Breast epithelium (tissue), 4 donors: ENCODE measurements around the gene CYP39A1. TPM values are rescaled to one million over a fixed set of nuclear protein-coding genes. Genes with fewer than 3 reads are reported as not detected.

Experiments
- DNase-seq, 2 donors: peaks; one replicate each; pipeline ENCODE4 v3.0.0-alpha.2; 2019; ENCODE audit warnings: low spot score in 2 of 2
- H3K27ac ChIP-seq, 2 donors: fragments of 200-600 bp; sonication (generic) in 1 of 2; one replicate each; pipeline ENCODE4 v1.5.1; 2016 to 2019; ENCODE audit warnings: mild to moderate bottlenecking in 1 of 2
- H3K27me3 ChIP-seq, 2 donors: fragments of 200-600 bp; sonication (generic) in 1 of 2; one replicate each; pipeline versions ENCODE4 v1.5.1 to v1.6.0; 2017 to 2019; ENCODE audit warnings: control low read depth in 1 of 2, mild to moderate bottlenecking in 1 of 2
- H3K36me3 ChIP-seq: fragments of 200-600 bp; one replicate; pipeline ENCODE4 v1.5.1; 2019
- H3K4me1 ChIP-seq, 2 donors: fragments of 200-600 bp; sonication (generic); one replicate each; pipeline ENCODE4 v1.5.1; 2016 to 2019; ENCODE audit warnings: control low read depth in 1 of 2
- H3K4me3 ChIP-seq, 3 donors: fragments of 200-600 bp; sonication (generic); 1 replicate in 2 of 3; 2 replicates in 1 of 3; pipeline ENCODE4 v1.5.1; 2016 to 2019; ENCODE audit warnings: mild to moderate bottlenecking in 3 of 3, moderate library complexity in 2 of 3
- H3K9me3 ChIP-seq, 2 donors: fragments of 200-600 bp; sonication (generic) in 1 of 2; one replicate each; pipeline ENCODE4 v1.5.1; 2016 to 2019; ENCODE audit warnings: control low read depth in 1 of 2
- POLR2A ChIP-seq: fragments of 450-650 bp; IDR thresholded peaks from one replicate; pipeline ENCODE4 v1.6.1; 2016; ENCODE audit warnings: antibody characterized with exemption, mild to moderate bottlenecking, moderate library complexity
- POLR2AphosphoS5 ChIP-seq, 3 donors: sonication (generic); formaldehyde crosslinking; IDR thresholded peaks; one replicate each; pipeline ENCODE4 v1.6.1; 2017; ENCODE audit warnings: antibody characterized with exemption in 3 of 3
- intact Hi-C: fragments of 100-400 bp; cut with DNase I; formaldehyde crosslinking; loops from one replicate; pipeline ENCODE4 v1.15.1; 2023; ENCODE audit warnings: low total_unique reads
- total RNA-seq, 3 donors: library from RNA; depleted of rRNA; stranded (reverse); fragments of >200 nt; gene quantifications; one replicate each; pipeline ENCODE4 v1.1.0, GENCODE V29; 2016
- TF ChIP-seq, protein P1 (sequence below), 3 donors: fragments of 450-650 bp; IDR thresholded peaks; one replicate each; pipeline ENCODE4 v1.5.1; 2016 to 2017; ENCODE audit warnings: antibody characterized with exemption in 3 of 3, mild to moderate bottlenecking in 3 of 3, moderate library complexity in 3 of 3

CYP39A1 gene
- total RNA-seq, 3 donors from 2014 or later: 1.6 to 12.3 (median 6.9) TPM

DNA sequence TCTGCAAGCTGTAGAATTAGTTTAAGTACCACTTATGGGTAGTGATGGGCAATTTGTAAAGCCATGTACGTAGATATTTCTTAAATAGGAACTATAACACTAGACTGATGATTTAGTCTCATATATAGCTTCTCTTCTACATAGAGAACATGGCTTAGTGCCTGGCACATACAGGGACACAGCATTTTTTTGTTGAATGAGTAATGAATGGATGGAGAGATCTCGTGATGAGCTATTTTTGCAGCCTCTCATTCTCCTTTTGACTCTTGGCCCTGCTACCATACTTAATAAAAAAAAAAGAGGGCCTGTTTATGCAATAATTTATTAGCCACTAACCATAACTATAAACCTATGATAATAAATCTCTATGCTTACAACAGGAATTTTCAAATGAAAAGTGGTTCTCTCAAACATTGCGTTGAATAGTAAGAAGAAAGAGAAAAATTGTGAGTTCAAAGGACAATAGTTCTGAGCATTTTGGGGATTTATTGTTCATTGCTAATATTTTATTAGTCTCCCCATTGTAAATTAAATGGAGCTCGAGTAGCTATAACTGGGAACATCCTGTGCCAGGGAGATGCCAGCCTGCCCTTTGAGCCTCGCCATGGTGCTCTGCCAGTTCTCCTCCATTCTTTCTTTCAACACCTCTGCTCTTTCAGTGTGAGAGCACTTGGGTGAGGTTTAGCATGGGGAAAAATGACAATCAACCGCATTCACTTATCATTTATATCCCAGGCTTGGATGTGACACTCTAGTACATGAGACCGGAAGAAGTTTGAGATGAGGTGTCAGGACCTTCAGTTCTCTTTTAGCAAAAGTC, 146.7 kb downstream of the CYP39A1 start:
- no peak for TF ChIP-seq POLR2AphosphoS5 (IDR thresholded peaks at IDR 0.05)
- TF ChIP-seq POLR2A: no peak
- TF ChIP-seq, protein P1, sequence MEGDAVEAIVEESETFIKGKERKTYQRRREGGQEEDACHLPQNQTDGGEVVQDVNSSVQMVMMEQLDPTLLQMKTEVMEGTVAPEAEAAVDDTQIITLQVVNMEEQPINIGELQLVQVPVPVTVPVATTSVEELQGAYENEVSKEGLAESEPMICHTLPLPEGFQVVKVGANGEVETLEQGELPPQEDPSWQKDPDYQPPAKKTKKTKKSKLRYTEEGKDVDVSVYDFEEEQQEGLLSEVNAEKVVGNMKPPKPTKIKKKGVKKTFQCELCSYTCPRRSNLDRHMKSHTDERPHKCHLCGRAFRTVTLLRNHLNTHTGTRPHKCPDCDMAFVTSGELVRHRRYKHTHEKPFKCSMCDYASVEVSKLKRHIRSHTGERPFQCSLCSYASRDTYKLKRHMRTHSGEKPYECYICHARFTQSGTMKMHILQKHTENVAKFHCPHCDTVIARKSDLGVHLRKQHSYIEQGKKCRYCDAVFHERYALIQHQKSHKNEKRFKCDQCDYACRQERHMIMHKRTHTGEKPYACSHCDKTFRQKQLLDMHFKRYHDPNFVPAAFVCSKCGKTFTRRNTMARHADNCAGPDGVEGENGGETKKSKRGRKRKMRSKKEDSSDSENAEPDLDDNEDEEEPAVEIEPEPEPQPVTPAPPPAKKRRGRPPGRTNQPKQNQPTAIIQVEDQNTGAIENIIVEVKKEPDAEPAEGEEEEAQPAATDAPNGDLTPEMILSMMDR (IDR thresholded peaks at IDR 0.05): no peak

DNA sequence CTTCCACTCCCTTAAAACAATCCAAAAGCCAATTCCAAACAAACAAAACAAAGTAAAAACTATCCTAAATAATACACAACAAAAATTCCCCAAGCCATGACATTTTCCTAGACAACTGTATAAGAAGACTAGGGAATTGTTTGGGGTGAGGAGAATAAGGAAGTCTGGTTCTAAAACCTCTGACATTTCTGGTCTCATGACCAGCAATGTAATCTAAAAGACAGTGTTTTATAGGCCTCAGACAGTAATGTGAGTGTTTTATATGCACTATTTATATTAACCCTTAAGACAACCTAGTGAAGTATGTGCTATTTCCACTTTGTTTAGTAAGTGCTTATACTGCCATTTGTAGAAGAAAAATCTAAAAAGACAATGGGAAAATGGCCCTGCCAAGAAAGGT, 148.4 kb downstream of the CYP39A1 start:
- intact Hi-C loops: loop anchor here (5.0 kb wide), 1 partner anchor 62 kb away; no protein-coding TSS in a partner anchor
- H3K27ac ChIP-seq: no peak overlapping the region
- TF ChIP-seq POLR2A: no peak
- TF ChIP-seq POLR2AphosphoS5 (IDR thresholded peaks at IDR 0.05): no peak
- TF ChIP-seq, protein P1 (IDR thresholded peaks at IDR 0.05): no peak
- H3K4me1 ChIP-seq: no peaks in the 10 kb centered on the region
- H3K9me3 ChIP-seq: no peaks in the 10 kb centered on the region
- no peaks in the 10 kb centered on the region for H3K36me3 ChIP-seq
- DNase-seq: no peak
- no peak overlapping the region for H3K4me3 ChIP-seq
- no peaks in the 10 kb centered on the region for H3K27me3 ChIP-seq

More for the DNA sequence above, 146.7 kb downstream of the CYP39A1 start:
- Histone ChIP-seq H3K27me3 (no peaks in the 10 kb centered on the region), H3K27ac (no peak overlapping the region), H3K4me3 (no peak overlapping the region), H3K4me1 (no peaks in the 10 kb centered on the region), H3K36me3 (no peaks in the 10 kb centered on the region), H3K9me3 (no peaks in the 10 kb centered on the region)
- intact Hi-C loops: no loop called here
- no peak for DNase-seq

DNA sequence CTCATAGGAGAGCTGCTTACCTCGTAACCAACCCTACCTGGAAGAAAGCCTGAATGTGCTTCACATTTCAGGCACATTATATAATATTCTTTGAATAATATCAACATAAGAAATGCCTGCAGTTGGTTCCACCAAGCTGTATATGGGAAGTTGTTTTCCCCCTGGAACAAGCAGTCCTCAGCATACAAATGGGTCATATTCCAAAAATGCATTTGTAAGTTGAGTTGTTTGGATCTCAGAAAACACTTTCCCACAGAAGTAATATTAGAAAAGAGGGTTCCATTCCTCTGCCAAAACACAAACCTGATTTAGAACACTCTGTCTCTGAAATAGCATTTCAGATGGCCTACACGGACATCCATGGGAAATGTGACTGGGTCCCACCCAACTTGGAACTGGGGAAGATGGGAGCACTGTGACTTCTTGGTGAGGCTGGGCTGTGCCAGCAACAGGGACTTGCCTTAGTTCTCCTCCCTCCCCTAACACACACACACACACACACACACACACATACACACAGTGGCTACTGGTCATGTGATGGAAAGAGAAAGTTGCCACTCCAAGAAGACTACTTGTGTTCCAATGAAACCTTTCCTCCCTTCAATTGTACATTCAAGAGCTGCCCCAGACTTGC, 150.0 kb downstream of the CYP39A1 start:
- intact Hi-C loops: loop anchor here (5.0 kb wide), 1 partner anchor 60 kb away; no protein-coding TSS in a partner anchor
- no peaks in the 10 kb centered on the region for H3K36me3 ChIP-seq
- H3K27me3 ChIP-seq: no peaks in the 10 kb centered on the region
- TF ChIP-seq POLR2A (no peak), POLR2AphosphoS5 (IDR thresholded peaks at IDR 0.05) (no peak)
- TF ChIP-seq, protein P1 (IDR thresholded peaks at IDR 0.05): no peak
- H3K4me3 ChIP-seq: no peak overlapping the region
- H3K4me1 ChIP-seq: no peaks in the 10 kb centered on the region
- peak overlapping the region in 1 of 2 donors; percentile 43 for H3K27ac ChIP-seq
- DNase-seq: no peak
- no peaks in the 10 kb centered on the region for H3K9me3 ChIP-seq

DNA sequence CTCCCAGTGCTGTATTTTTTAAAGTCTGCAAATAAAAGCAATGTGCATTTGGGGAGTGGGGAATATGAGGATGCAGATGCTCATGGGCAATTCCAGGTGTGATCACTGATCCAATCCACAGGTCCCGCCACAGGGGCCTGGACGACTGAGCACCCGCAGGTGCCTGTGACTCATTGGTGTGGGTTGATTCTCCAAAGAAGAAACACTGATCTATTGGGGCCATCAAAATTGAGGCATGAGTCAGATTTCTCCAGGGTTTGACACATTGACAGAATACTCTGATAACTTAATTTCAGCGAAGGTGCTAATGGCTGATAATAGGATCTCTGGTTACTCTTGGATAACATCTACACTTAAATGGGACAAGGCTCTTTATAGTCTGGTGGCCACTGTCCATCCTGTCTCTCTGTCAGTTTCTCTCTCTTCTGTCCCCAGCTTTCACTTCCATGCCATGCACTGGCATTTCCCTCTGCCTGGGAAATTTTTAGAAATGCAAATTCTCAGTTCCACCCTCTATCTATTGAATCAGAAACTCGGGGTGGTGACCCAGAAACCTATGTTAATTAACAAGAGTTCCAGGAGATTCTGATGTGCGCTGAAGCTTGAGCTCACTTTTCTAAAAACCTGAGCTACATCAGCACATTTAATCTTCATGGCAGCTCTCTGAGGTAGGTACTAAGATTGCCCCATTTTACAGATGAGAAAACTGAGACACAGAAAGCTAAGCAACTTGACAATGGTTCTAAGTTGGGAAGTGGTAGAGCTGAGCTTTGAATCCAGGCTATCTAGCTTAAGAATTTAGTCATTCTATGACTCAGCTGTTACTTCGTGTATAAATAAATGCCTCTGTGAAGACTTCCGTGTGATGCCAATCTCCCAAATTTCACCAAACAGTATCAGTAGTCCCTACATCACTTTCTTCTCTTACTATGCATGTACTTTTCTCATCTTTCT, 151.2 kb downstream of the CYP39A1 start:
- intact Hi-C loops: loop anchor here (5.0 kb wide), 1 partner anchor 59 kb away; no protein-coding TSS in a partner anchor
- Histone ChIP-seq H3K27me3 (no peaks in the 10 kb centered on the region), H3K9me3 (no peaks in the 10 kb centered on the region), H3K4me1 (no peaks in the 10 kb centered on the region), H3K4me3 (no peak overlapping the region), H3K27ac (no peak overlapping the region), H3K36me3 (no peaks in the 10 kb centered on the region)
- TF ChIP-seq POLR2A (no peak), POLR2AphosphoS5 (IDR thresholded peaks at IDR 0.05) (no peak)
- TF ChIP-seq, protein P1 (IDR thresholded peaks at IDR 0.05): no peak
- DNase-seq: no peak
